ENCODE measurements around the gene SCAMP1. TPM values are rescaled to one million over a fixed set of nuclear protein-coding genes. Genes with fewer than 3 reads are reported as not detected.
"Not testable (repeated sequence)": the region's sequence is repeated elsewhere in the genome, so short reads cannot be mapped to it uniquely, and the experiment has no call there.

SCAMP1 gene
- total RNA-seq, 1 donor from 2014 or later: 376 TPM

DNA sequence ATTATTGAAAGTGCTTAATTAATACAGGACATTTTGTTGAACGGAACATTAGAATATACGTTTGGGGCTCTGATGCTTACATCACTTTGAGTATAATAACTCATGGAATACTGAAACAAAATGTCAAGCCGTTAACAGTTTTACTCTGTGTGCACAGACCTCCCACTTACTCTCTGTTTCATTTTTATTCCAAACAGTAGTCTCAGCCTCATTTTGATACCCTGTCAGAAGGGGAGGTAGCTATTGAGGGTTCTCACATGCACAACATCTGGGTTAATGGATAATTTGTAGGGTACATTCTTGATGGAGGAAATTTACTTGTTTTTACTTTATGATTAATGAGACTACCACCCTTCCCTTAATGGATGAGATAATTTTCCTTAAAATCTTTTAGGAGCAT lies 59.0 kb downstream of the SCAMP1 start:
- no peak for DNase-seq (ENCODE audit: low spot score in 2 of 2)
- FAIRE-seq: no peak

DNA sequence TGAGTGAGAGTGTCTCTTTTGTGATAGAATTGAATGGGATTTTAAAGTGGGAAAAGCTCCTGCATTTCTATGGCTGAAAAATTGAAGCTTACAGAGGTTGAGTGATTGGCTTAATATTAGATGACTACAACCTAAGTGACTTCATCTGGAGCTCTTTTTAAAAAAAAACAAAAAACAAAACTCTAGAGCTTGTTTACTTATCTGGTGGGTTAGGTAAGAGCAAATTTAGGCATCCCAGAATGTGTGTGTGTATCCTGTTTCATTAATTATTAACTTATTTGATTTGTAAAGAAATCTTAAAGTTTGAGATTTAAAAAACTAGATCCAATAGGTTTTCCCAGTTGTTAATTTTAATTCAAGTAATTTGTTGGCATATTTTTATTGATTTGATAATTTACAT lies 60.1 kb downstream of the SCAMP1 start:
- DNase-seq (ENCODE audit: low spot score in 2 of 2) (no peak), FAIRE-seq (no peak)

DNA sequence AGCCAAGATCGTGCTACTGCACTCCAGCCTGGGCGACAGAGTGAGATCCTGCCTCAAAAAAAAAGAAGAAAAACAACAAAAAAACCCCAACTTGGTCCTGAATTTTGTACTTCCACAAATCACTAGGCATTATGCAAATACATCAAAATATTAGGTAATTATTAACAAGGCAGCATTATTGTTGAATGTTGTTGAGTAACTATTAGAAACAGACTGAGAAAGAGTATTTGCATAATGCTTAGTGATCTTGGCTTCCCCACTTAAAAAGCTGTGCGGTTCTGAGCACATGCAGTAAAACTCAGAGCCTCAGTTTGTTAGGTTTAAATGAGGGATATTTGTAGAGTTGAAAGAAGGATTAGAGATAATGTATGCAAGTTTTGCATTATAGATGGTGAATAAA lies 64.2 kb downstream of the SCAMP1 start:
- FAIRE-seq: no peak
- DNase-seq (ENCODE audit: low spot score in 2 of 2): no peak

DNA sequence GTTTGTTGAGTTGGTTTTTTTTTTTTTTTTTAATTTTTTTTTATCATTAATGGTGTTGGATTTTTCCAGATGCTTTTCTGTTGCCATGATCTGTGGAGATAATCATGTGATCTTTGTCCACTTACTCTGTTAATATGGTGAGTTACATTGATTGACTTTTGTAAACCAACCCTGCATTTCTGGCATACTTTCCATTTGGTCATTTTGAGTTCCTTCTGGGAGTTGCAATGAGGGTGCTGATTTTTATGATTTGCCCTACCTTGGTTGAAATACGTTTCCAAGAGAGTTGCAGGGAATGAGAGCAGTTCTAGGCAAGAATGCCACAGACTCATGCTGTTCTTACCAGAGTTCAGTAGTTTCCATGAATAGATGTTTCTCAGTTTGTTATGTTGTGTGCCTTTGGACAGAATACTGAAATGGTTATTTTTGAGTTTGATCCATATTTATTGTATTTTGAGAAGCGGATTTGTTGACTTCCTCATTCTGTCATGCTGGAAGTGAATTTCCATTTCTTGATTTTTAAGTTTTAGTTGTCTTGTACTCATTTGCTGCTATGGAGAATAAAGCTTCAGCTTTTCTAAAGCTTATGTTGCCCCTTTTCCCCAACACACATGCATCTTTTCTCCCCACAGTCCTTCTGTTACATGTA lies 69.0 kb downstream of the SCAMP1 start:
- no peak for DNase-seq (ENCODE audit: low spot score in 2 of 2)
- FAIRE-seq: no peak

DNA sequence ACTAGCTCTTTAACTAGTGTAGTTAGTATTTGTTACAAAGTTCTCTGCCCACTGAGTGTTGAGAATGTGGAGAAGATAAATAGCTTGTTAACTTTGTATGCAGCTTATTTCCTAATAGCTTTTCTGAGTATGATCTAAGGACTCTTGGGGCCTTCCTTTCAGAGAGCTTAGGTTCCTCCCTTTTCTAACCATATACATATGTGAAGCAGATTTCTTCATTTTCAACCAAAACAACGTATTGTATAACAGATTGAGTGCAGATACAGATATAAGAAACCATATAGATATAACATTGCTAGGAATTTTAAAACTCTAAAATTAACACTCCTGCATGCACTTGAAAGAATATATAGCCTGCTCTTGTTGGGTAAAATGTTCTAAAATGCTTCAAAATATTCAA lies 70.4 kb downstream of the SCAMP1 start:
- no peak for DNase-seq (ENCODE audit: low spot score in 2 of 2)
- FAIRE-seq: no peak

DNA sequence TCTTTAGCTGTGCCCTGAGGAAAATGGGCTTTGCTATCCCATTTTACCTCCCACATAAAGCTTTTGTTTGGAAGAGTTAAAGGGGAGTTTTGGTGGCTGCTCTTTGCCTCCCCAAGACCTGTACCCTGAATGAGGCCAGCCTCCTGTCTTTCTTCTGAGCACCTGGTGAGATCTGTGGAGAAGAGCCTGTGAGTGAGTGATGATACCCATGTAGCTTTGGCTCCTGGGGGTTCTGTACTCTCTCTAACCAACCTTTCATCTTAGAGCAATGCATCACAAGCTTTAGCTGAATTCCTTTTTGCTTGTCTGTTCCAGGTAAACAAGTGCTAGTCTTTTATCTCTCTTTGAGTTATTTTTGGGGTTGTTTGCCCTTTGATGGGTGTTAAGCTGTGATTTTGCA lies 73.6 kb downstream of the SCAMP1 start:
- FAIRE-seq (no peak), DNase-seq (ENCODE audit: low spot score in 2 of 2) (no peak)

DNA sequence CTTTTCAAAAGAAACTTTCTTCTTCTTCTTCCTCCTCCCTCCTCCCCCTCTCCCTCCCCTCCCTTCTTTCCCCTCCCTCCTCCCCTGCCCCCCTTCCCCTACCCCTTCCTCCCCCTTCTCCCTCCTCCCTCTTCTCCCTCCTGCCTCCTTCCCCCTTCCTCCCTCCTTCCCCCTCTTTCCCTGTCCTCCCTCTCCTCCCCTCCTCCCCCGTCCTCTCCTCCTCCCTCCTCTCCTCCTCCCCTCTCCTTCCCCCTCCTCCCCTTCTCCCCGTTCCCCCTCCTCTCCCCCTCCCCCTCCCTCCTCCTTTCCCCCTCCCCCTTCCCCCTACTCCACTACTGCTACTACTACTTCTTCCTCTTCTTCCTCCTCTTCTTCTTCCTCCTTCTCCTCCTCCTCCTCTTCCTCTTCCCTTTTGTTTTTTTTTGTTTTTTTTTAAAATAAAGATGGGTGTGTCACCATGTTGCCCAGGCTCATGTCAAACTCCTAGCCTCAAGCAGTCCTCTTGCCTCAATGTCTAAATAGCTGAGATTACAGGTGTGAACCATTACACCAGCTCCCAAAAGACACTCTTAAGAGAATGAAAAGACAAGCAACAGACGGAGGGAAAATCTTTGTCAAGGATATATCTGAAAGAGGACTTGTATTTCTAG lies 87.5 kb downstream of the SCAMP1 start:
- no peak for DNase-seq (ENCODE audit: low spot score in 2 of 2)
- no peak for FAIRE-seq

DNA sequence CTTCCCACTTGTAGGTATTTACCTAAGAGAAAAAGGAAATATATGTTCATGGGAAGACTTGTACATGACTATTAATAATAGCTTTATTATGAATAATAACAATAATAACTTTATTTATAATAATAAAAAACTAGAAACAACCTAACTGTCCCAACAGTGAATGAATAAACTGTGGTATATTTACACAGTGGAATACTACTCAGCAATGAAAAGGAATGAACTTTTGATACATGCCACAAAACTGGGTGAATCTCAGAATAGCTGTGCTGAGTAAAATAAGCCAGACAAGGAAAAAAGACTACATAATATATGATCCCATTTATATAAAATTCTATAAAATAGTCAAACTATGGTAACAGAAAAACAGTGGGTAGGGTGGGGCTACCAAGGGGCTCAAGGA lies 88.7 kb downstream of the SCAMP1 start:
- no peak for DNase-seq (ENCODE audit: low spot score in 2 of 2)
- FAIRE-seq: no peak

DNA sequence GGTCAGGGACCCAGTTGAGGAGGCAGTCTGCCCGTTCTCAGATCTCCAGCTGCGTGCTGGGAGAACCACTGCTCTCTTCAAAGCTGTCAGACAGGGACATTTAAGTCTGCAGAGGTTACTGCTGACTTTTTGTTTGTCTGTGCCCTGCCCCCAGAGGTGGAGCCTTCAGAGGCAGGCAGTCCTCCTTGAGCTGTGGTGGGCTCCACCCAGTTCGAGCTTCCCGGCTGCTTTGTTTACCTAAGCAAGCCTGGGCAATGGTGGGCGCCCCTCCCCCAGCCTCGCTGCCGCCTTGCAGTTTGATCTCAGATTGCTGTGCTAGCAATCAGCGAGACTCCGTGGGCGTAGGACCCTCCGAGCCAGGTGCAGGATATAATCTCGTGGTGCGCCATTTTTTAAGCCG lies 97.1 kb downstream of the SCAMP1 start:
- not testable (repeated sequence) for DNase-seq (ENCODE audit: low spot score in 2 of 2); FAIRE-seq

DNA sequence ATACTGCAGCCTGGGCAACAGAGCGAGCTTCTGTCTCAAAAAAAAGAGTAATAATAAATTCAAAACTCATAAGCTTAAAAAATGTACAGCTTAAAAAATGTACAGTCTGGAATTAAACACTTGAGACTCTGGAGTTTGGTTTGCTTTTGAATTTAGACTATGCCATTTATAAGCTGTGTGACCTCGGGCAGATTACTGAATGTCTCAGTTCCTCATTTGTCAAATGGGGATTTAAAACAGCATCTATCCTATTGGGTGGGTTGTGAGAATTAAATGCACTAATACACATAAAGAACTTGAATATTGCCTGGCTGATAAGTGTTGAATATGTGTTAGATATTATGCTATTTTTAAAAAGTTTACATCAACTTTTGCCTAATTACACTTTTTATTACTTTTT lies 98.4 kb downstream of the SCAMP1 start:
- DNase-seq (ENCODE audit: low spot score in 2 of 2): no peak
- FAIRE-seq: no peak

DNA sequence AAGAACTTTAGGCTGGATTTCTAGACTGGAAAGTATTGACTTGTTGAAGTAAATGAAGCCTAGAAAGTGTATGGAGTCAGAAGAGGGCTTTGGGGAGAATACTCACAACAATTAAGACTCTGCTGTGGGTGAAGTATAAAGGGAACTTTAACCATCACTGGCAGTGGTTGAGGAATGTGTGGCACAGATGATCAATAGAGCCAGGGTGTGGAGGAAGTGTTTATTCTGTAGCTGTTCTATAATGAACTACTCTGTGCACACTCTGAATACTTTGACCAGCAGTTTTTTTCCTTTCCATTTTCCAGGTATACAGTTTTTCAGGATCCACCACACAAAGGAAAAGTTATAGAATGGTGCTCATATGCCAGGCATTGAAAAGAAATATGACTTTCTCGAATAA lies 106.7 kb downstream of the SCAMP1 start:
- FAIRE-seq: no peak

DNA sequence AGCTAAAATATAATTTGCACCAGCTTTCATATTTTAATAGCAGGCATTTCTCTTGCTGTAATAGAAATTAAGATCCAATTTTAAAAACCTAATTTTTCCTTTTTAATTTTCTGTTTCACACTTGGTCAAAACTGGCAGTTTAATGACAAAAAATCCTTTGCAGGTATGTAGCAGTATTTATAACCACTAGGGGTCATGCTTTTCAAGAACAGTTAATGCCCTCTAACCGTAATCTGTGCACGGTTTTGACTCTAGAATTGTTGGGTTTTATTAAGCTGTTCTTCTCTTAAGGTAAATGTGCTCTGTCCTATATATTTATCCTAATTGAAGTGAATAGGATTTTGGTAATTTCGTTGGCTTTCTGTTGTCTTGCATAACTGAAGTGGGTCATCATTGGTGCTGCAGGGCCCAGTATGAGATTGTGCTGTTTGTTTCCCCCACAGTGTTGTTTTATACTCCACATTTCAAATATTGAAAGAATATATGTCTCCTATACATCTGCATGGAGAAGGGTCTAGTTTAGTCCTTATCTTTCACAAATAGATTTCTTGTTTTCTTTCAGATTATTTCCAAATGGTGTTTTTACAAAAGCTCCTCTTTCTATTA lies 107.4 kb downstream of the SCAMP1 start:
- FAIRE-seq (peak; percentile 55), DNase-seq (ENCODE audit: low spot score in 2 of 2) (peak in 1 of 2 donors; percentile 20)

More for the DNA sequence above, 106.7 kb downstream of the SCAMP1 start:
- no peak for DNase-seq (ENCODE audit: low spot score in 2 of 2)

DNA sequence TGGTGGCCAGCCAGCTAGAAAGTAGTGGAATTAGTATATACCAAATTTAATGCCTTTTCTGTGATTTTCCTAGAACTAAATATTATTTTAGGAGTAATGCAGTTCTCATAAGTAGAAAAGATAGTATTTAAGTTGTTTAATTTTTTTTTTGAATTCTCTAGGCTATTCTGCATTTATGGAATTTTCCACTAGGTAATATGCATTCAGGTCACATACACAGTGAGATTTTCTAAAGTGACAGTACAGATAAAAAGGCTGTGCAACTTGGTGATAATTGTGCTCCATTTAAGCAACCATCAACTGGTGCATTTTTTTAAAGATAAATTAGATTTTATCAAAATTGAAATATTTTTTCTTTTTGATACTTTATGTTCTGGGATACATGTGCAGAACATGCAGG lies 111.5 kb downstream of the SCAMP1 start:
- no peak for FAIRE-seq
- DNase-seq (ENCODE audit: low spot score in 2 of 2): no peak

DNA sequence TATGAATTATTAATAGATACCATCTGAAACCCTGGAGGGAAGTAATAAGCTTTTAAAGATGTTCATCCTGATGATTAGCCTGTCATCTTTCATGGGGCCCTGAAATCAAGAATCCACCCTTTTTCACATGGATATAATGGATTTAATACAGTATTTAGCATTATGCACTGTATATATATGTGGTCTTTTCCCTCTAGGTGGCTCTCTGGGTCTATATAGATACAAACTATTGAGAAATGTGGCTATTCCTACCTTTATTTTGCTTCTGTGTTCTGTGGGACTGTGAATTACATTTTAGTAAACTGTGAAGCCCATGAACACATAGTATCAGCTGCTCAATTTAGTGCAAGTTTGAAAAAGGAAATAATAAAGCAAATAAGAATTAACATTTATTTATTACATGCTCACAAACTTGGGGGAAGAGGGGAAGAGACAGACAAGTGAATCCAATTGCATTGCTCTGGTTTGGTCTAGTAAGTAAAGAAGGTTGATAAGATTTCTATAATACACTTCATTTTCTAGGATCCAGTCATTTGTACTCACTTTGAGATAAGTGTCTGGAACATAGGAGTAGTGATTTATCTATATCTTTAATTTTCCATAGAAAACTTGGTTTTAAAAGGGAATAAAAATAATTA lies 112.2 kb downstream of the SCAMP1 start:
- no peak for FAIRE-seq
- DNase-seq (ENCODE audit: low spot score in 2 of 2): no peak

DNA sequence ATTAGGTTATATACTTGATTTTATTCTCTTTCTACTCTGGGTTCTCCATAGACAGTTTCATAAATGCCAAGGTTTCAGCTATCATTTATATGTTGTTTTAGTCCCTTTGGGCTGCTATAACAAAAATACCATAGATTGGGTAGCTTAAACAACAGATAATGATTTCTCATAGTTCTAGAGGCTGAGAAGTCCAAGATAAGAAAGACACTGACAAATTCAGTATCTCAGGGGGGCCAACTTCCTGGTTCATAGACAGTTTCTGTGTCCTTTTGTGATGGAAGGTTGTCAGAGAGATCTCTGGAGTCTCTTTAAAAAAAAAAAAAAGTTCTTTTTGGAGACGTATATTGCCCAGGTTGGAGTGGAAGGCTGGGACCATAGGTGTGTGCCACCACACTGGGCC lies 113.3 kb downstream of the SCAMP1 start:
- FAIRE-seq (no peak), DNase-seq (ENCODE audit: low spot score in 2 of 2) (no peak)

DNA sequence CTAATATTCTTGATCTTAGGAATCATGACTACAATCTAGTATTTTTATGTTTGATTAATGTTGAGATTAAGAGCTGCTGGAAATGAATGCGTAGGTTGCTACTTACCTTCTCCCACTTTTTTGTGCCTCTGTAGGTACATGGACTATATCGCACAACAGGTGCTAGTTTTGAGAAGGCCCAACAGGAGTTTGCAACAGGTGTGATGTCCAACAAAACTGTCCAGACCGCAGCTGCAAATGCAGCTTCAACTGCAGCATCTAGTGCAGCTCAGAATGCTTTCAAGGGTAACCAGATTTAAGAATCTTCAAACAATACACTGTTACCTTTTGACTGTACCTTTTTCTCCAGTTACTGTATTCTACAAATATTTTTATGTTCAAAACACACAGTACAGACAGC lies 115.0 kb downstream of the SCAMP1 start:
- DNase-seq (ENCODE audit: low spot score in 2 of 2) (no peak), FAIRE-seq (no peak)

DNA sequence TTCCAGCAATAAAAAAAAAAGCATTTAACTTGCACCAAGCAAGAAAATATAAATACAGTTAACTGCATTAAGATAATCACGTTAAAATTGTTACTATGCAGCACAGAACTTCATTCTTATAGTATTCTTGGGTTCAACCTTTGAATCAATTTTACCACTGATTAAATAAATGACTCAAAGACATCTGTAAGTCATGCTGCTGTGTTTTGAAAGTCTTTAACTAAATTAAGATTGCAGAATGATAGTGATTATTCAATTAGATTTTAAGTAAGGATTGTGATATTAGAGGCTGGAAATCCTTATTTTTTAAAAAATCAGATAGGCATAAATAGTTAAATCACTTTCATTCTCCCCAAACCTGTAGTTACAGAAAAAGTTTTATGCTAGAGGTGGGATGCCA lies 116.4 kb downstream of the SCAMP1 start:
- FAIRE-seq (no peak), DNase-seq (ENCODE audit: low spot score in 2 of 2) (no peak)

DNA sequence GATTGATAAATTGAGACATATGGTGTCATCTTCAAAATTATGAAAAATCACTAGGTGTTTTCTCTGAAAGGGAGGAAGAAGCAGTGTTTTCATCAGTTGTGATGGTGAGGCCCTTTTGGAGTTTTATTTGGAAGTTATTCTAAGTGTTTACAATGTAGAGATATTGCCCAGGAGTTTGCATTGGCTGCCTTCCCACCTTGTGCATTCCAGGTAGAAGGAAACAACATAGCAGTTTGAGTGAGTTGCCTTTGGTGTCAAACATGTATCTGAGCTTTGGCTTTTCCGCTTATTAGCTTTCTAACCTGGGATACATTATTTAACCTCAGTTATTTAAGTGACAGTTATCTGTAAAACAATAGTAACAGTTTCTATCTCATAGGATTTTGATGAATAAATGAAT lies 122.5 kb downstream of the SCAMP1 start:
- DNase-seq (ENCODE audit: low spot score in 2 of 2): no peak

DNA sequence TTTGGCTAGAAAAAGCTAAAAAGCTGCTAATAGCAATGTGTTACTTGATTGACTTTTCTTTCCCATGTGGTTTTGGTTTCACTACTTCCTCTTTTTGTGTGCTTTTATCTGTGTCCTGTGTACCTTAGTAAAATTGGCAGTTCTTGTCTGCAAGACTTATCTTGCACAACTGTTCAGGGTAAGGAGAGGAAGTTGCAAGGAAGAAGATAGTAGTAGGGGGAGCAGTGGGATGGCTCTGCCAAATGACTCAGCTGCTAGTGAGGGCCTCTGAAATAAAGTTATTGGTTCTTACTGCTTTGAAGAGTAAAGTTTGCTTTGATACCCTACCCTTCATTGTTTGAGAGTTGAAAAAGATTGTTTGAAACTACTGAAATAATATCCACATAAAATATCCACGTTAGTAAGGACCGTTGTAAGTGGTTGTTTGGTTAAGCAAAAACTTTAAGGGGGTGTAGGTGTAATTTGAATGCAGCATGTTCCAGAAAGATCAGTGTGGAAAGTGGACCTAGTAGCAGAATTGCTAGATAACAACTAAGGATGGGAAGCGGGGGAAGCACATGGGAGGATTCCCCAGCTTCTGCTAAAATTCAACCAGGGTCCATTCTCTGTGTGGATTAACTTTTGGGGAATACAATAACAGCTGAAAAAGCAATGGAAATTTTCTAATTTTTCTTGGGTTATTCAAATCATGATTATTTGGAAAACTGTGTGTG lies 123.5 kb downstream of the SCAMP1 start:
- FAIRE-seq: no peak
- DNase-seq (ENCODE audit: low spot score in 2 of 2): no peak

More for the DNA sequence above, 122.5 kb downstream of the SCAMP1 start:
- no peak for FAIRE-seq

DNA sequence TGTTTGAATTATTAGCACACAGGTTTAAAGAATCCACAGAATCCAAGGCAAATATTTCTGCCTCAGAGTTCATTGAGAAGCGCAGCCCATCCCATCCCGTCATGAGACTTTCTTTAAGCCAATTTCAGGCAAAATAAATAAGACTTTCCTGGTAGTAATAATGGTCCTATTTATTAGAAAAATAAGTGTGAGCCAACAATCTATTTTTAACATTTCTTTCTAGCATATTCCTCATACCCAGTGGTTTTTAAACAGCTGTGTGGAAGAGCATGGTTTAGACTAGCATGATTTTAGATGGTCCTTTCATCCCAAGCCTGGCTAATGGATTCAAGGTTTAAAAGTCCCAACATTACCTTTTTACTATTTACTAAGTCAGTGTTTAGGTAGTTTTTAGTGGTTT lies 125.8 kb downstream of the SCAMP1 start:
- no peak for DNase-seq (ENCODE audit: low spot score in 2 of 2)
- no peak for FAIRE-seq

DNA sequence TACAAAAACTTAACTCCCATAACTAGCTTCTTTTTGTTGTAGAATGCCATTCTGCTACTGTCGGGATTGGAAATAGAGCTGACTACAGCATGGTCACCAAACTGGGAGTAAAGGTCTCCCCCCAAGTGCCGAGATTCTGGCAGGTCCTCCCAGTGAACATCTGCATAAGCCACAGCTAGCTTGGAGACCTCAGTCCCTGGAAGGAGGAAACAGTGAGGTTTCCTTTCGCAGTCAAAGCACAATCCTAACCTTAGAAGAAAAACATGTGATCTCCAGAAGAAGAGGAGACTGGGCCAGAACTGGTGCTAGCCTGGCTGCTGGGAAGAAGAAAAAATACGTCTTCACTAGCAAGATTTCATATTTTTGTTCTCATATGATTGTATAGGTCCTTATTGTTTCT lies 127.4 kb downstream of the SCAMP1 start:
- no peak for FAIRE-seq
- no peak for DNase-seq (ENCODE audit: low spot score in 2 of 2)
